ENCODE results near the gene SVIP.

Gene SVIP

DNA sequence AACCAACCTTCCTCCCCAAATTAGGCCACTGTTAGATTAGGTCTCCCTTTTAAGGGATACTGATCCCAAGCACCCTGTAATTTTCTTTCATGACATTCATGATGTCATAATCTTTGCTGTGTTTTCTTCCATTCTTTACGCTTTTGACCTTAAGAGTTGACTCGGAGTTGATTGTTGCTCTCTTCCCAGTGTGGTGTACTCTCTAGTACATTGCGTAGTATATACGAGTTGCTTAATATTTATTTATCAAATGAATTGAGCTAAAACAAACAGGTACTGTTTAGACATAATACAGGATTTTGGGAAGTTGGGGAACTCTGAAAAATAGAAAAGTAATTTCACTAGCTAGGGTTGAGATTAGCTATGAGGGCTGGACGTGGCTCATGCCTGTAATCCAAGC, 49.8 kb downstream of the SVIP start:
- DNase-seq (ENCODE audit: extremely low read depth, low read depth) = no peak
- TF ChIP-seq, protein P1, sequence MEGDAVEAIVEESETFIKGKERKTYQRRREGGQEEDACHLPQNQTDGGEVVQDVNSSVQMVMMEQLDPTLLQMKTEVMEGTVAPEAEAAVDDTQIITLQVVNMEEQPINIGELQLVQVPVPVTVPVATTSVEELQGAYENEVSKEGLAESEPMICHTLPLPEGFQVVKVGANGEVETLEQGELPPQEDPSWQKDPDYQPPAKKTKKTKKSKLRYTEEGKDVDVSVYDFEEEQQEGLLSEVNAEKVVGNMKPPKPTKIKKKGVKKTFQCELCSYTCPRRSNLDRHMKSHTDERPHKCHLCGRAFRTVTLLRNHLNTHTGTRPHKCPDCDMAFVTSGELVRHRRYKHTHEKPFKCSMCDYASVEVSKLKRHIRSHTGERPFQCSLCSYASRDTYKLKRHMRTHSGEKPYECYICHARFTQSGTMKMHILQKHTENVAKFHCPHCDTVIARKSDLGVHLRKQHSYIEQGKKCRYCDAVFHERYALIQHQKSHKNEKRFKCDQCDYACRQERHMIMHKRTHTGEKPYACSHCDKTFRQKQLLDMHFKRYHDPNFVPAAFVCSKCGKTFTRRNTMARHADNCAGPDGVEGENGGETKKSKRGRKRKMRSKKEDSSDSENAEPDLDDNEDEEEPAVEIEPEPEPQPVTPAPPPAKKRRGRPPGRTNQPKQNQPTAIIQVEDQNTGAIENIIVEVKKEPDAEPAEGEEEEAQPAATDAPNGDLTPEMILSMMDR (IDR thresholded peaks at IDR 0.05; ENCODE audit: low read depth, low read length) = no peak

DNA sequence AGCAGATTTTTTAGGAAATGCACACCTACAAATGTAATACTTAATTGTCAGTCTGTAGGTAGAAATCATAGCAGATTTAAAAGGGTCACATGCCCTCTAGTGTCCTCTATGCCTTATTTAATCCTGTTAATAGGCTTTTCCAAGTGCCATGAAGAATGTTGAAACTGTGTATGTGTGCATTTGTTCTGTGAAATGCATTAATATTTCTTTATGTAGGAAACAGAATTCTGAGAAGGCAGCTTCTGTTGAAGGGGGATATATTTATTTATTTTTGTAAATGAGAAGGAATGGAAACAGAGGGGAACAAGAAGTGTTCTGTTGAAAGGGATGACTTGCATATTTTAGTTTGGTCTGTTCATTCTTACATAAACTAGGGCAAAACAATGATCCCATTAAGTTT, 51.0 kb downstream of the SVIP start:
- DNase-seq (ENCODE audit: extremely low read depth, low read depth) = no peak
- TF ChIP-seq, protein P1 (IDR thresholded peaks at IDR 0.05; ENCODE audit: low read depth, low read length) = no peak

DNA sequence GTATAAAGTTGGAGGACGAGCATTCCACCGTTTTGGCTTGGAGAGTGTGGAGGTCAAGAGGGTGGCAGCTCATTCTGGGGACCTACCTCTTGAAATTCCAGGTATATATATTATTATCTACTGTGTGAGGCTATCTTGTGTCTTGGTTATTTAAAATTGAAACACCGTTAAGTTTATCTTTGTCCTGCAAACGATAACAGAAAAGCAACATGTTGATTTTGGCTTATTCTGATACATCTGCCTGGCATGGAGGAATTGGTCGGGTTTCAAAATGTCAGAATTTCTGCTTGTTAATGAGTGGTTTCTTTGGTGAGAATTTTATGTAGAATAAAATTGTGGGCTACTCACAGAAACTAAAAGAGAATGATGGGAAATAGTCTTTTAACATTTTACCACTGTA, 54.4 kb downstream of the SVIP start:
- TF ChIP-seq, protein P1 (IDR thresholded peaks at IDR 0.05; ENCODE audit: low read depth, low read length) = no peak
- DNase-seq (ENCODE audit: extremely low read depth, low read depth) = no peak

DNA sequence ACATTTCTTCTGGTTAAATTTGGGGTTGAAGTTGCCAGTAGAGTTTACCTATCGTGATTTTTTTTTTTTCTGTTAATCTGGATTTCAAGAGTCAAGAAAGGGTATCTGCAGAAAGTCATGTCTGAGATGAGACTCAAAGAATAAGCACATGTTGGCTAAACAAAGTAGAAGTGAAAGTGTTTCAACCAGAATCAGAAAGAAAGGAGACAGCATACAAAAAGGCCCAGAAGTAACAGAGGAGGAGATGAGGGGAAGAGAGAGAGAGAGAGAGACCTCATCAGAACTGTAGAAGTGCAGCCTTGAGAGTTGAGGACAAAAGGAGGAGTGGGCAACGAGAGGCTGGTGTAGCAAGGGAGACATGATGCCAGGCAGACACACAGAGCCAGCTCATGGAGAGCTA, 54.9 kb downstream of the SVIP start:
- no peak for DNase-seq (ENCODE audit: extremely low read depth, low read depth)
- TF ChIP-seq, protein P1 (IDR thresholded peaks at IDR 0.05; ENCODE audit: low read depth, low read length) = no peak

DNA sequence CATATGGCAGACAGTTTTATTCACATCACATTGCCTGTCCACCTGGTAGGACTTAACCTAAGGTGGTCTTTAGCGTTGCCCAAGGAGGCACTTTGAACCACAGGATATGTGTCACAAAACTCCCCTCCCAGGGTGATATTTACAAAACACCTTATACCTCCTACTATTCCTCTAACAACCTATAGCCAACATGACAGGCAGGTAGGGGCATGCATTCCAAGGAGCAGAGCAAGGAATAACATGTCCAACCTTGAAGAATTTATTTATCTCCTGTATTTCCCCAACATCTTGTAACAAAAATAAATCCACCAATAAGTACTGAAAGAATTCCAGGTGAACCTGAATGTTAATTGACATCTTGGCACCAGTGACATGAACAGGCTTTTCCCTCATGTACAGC, 60.5 kb downstream of the SVIP start:
- TF ChIP-seq, protein P1 (IDR thresholded peaks at IDR 0.05; ENCODE audit: low read depth, low read length) = no peak
- DNase-seq (ENCODE audit: extremely low read depth, low read depth) = no peak
